GM23248 (cell line): ENCODE data around the gene NCAM2.

ENCODE experiments used
- EZH2 ChIP-seq: fragments of 200-600 bp; sonication (generic); IDR thresholded peaks from 2 replicates; pipeline ENCODE4 v1.6.1; 2018; ENCODE audit warnings: antibody characterized with exemption, mild to moderate bottlenecking; ENCODE audit not compliant: insufficient read depth, poor library complexity, severe bottlenecking
- EZH2phosphoT487 ChIP-seq: fragments of 200-600 bp; sonication (generic); IDR thresholded peaks from 2 replicates; pipeline ENCODE4 v1.6.1; 2018; ENCODE audit warnings: antibody characterized with exemption, moderate library complexity, mild to moderate bottlenecking, low read depth; ENCODE audit not compliant: insufficient read depth

DNA sequence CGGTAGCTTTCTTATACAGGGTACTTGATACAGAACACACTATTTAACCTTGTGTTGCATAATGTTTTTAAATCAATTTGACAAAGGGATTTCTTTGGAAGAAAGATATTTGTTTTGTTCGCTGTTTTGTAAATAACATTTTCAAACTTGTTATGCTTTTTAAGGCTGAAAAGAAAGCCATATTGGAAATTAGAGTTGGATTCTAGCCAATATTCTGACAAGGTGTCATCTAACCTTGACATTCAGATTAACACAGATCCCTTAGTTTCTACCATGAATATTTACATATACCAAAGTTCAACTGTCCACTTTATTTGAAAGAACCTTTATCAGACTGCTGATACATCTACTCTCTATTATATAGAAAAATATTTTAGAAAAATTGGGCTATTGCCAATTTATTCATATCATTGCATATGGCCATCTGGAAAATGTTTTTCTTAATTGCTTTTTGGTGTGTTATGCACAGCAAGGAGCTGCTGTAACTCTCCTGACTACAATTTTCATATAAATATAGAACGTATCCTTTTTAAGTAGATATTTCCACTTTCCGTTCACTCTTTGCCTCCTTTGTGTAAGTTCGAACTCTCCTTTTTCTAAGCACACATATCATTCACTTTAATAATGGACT lies 206.3 kb downstream of the NCAM2 start:
- TF ChIP-seq EZH2phosphoT487 (no peak), EZH2 (no peak)
